HCT116 (cell line): ENCODE measurements around the gene AAK1.

ENCODE experiments used
- EGR1 ChIP-seq: IDR thresholded peaks from 2 replicates; pipeline ENCODE4 v1.6.1; 2012; ENCODE audit warnings: low read depth
- EZH2 ChIP-seq: fragments of 200-600 bp; sonication (generic); IDR thresholded peaks from 2 replicates; pipeline ENCODE4 v1.6.1; 2017; ENCODE audit warnings: antibody characterized with exemption, mixed run types
- FOSL1 ChIP-seq: IDR thresholded peaks from 2 replicates; pipeline ENCODE4 v1.6.1; 2012; ENCODE audit warnings: low read depth
- POLR2AphosphoS5 ChIP-seq: IDR thresholded peaks from 2 replicates; pipeline ENCODE4 v1.6.1; 2011; ENCODE audit warnings: mild to moderate bottlenecking, low read depth, low read length, moderate library complexity
- SIN3A ChIP-seq: IDR thresholded peaks from 2 replicates; pipeline ENCODE4 v1.6.1; 2012; ENCODE audit warnings: low read depth
- SRF ChIP-seq: IDR thresholded peaks from 2 replicates; pipeline ENCODE4 v1.6.1; 2012; ENCODE audit warnings: low read depth
- TCF7L2 ChIP-seq: IDR thresholded peaks from 2 replicates; pipeline ENCODE4 v1.7.0; 2011; ENCODE audit warnings: borderline replicate concordance, inconsistent platforms; ENCODE audit not compliant: insufficient read depth, insufficient read length; ENCODE audit errors: extremely low read depth
- TF ChIP-seq, protein P1 (sequence below), 3 experiments: fragments of 200-600 bp in 1 of 3; sonication (generic) in 1 of 3; IDR thresholded peaks in 2 of 3; conservative IDR thresholded peaks in 1 of 3; 2 replicates each; pipeline ENCODE4 v1.5.1; 2012 to 2017; ENCODE audit warnings: low read depth in 2 of 3, low read length in 2 of 3, antibody characterized with exemption in 1 of 3, borderline replicate concordance in 1 of 3, control low read depth in 1 of 3, mild to moderate bottlenecking in 1 of 3, mixed read lengths in 1 of 3, mixed run types in 1 of 3, moderate library complexity in 1 of 3; ENCODE audit not compliant: insufficient read depth in 1 of 3

- TF ChIP-seq, protein P1, sequence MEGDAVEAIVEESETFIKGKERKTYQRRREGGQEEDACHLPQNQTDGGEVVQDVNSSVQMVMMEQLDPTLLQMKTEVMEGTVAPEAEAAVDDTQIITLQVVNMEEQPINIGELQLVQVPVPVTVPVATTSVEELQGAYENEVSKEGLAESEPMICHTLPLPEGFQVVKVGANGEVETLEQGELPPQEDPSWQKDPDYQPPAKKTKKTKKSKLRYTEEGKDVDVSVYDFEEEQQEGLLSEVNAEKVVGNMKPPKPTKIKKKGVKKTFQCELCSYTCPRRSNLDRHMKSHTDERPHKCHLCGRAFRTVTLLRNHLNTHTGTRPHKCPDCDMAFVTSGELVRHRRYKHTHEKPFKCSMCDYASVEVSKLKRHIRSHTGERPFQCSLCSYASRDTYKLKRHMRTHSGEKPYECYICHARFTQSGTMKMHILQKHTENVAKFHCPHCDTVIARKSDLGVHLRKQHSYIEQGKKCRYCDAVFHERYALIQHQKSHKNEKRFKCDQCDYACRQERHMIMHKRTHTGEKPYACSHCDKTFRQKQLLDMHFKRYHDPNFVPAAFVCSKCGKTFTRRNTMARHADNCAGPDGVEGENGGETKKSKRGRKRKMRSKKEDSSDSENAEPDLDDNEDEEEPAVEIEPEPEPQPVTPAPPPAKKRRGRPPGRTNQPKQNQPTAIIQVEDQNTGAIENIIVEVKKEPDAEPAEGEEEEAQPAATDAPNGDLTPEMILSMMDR (IDR thresholded peaks at IDR 0.05 in 2 of 3, conservative IDR thresholded peaks at IDR 0.05 in 1 of 3; ENCODE audit: borderline replicate concordance in 1 of 3, insufficient read depth in 1 of 3, low read depth in 2 of 3, low read length in 2 of 3) = no peak
- TF ChIP-seq FOSL1 = no peak
- no peak for TF ChIP-seq EZH2
- no peak for TF ChIP-seq POLR2AphosphoS5
- TF ChIP-seq SRF = no peak
- TF ChIP-seq EGR1 = no peak
- TF ChIP-seq TCF7L2 = no peak
- no peak for TF ChIP-seq SIN3A
These were observed 82.4 kb downstream of the AAK1 start for GRCh38 chr2:69561101-69561500.
